HEK293 (cell line): ENCODE results near the gene TTC4.

ENCODE experiments used
- CTCF ChIA-PET: fragments of 350-600 bp; formaldehyde crosslinking; extraction: SDS; loops from one replicate; lab custom pipeline; 2021; ENCODE audit warnings: antibody characterized with exemption; lab: Yijun Ruan, JAX
- POLR2A ChIA-PET: fragments of 300-600 bp; formaldehyde crosslinking; extraction: SDS; loops from one replicate; lab custom pipeline; 2020; ENCODE audit warnings: antibody characterized with exemption, inconsistent platforms; lab: Yijun Ruan, JAX
- H3K27ac ChIP-seq: fragments of 200-500 bp; sonication (Bioruptor generic); 2 replicates; pipeline ENCODE4 v1.5.1; 2014; ENCODE audit warnings: low read depth, low read length, control low read depth, inconsistent platforms; ENCODE audit errors: extremely low read depth
- H3K36me3 ChIP-seq, 2 experiments: fragments of 200-500 bp in 1 of 2; sonication (Bioruptor generic) in 1 of 2; 1 replicate in 1 of 2; 2 replicates in 1 of 2; pipeline ENCODE4 v1.5.1; 2014 to 2017; ENCODE audit warnings: inconsistent platforms in 2 of 2, low read length in 2 of 2; ENCODE audit not compliant: control insufficient read depth in 2 of 2, insufficient read depth in 1 of 2
- H3K4me1 ChIP-seq: fragments of 200-500 bp; sonication (Bioruptor generic); 2 replicates; pipeline ENCODE4 v1.5.1; 2014; ENCODE audit warnings: mild to moderate bottlenecking, low read length, inconsistent platforms; ENCODE audit not compliant: control insufficient read depth, insufficient read depth
- H3K4me3 ChIP-seq: 2 replicates; pipeline ENCODE4 v1.5.1; 2011; ENCODE audit warnings: low read depth, mild to moderate bottlenecking, control low read depth, low read length, moderate library complexity
- H3K9me3 ChIP-seq: fragments of 200-500 bp; sonication (Bioruptor generic); 2 replicates; pipeline ENCODE4 v1.5.1; 2014; ENCODE audit warnings: low read depth, low read length, inconsistent platforms; ENCODE audit not compliant: control insufficient read depth, insufficient read depth
- ELK4 ChIP-seq: IDR thresholded peaks from 2 replicates; pipeline ENCODE4 v1.6.1; 2011; ENCODE audit warnings: mild to moderate bottlenecking, low read depth, low read length, borderline replicate concordance
- INSM2 ChIP-seq: fragments of 450-650 bp; formaldehyde crosslinking; IDR thresholded peaks from 2 replicates; pipeline ENCODE4 v1.5.1; 2016; ENCODE audit warnings: missing biosample characterization, missing genetic modification characterization
- KLF10 ChIP-seq: fragments of 450-650 bp; IDR thresholded peaks from 2 replicates; pipeline ENCODE4 v1.5.1; 2018; ENCODE audit warnings: missing biosample characterization, mild to moderate bottlenecking, missing genetic modification characterization
- KLF16 ChIP-seq: fragments of 450-650 bp; formaldehyde crosslinking; IDR thresholded peaks from 2 replicates; pipeline ENCODE4 v1.5.1; 2017; ENCODE audit warnings: missing biosample characterization, missing genetic modification characterization
- SALL2 ChIP-seq: fragments of 450-650 bp; formaldehyde crosslinking; IDR thresholded peaks from 2 replicates; pipeline ENCODE4 v1.5.0; 2017; ENCODE audit warnings: missing biosample characterization, mild to moderate bottlenecking, missing genetic modification characterization, borderline replicate concordance
- SETDB1 ChIP-seq: IDR thresholded peaks from one replicate; pipeline ENCODE4 v1.6.1; 2017; ENCODE audit warnings: mild to moderate bottlenecking, low read length, moderate library complexity, mixed read lengths; ENCODE audit not compliant: insufficient read length
- SP2 ChIP-seq: fragments of 450-650 bp; formaldehyde crosslinking; IDR thresholded peaks from 2 replicates; pipeline ENCODE4 v1.5.1; 2016; ENCODE audit warnings: missing biosample characterization, missing genetic modification characterization
- TSHZ1 ChIP-seq: fragments of 450-650 bp; formaldehyde crosslinking; IDR thresholded peaks from 2 replicates; pipeline ENCODE4 v1.5.1; 2016; ENCODE audit warnings: missing biosample characterization, missing genetic modification characterization, borderline replicate concordance
- YY2 ChIP-seq: fragments of 450-650 bp; formaldehyde crosslinking; IDR thresholded peaks from 2 replicates; pipeline ENCODE4 v1.5.1; 2016; ENCODE audit warnings: missing biosample characterization, missing genetic modification characterization
- ZNF121 ChIP-seq: fragments of 450-650 bp; formaldehyde crosslinking; IDR thresholded peaks from 2 replicates; pipeline ENCODE4 v1.5.1; 2016; ENCODE audit warnings: missing biosample characterization, missing genetic modification characterization
- ZNF146 ChIP-seq: fragments of 450-650 bp; formaldehyde crosslinking; IDR thresholded peaks from 2 replicates; pipeline ENCODE4 v1.5.1; 2016; ENCODE audit warnings: missing biosample characterization, missing genetic modification characterization
- ZNF169 ChIP-seq: fragments of 450-650 bp; formaldehyde crosslinking; IDR thresholded peaks from 2 replicates; pipeline ENCODE4 v1.5.1; 2016; ENCODE audit warnings: missing biosample characterization, missing genetic modification characterization
- ZNF174 ChIP-seq: fragments of 450-650 bp; formaldehyde crosslinking; IDR thresholded peaks from 2 replicates; pipeline ENCODE4 v1.5.0; 2017; ENCODE audit warnings: missing biosample characterization, mild to moderate bottlenecking, missing genetic modification characterization
- ZNF324 ChIP-seq: fragments of 450-650 bp; formaldehyde crosslinking; IDR thresholded peaks from 2 replicates; pipeline ENCODE4 v1.5.1; 2016; ENCODE audit warnings: missing biosample characterization, missing genetic modification characterization
- ZNF341 ChIP-seq: fragments of 450-650 bp; formaldehyde crosslinking; IDR thresholded peaks from 2 replicates; pipeline ENCODE4; 2016; ENCODE audit warnings: low read depth, missing biosample characterization, missing genetic modification characterization
- ZNF350 ChIP-seq: fragments of 450-650 bp; formaldehyde crosslinking; IDR thresholded peaks from 2 replicates; pipeline ENCODE4 v1.5.0; 2017; ENCODE audit warnings: missing biosample characterization, mild to moderate bottlenecking, missing genetic modification characterization
- ZNF366 ChIP-seq: fragments of 450-650 bp; formaldehyde crosslinking; conservative IDR thresholded peaks from 2 replicates; pipeline ENCODE4 v1.5.1; 2016; ENCODE audit warnings: missing biosample characterization, missing genetic modification characterization
- ZNF433 ChIP-seq: fragments of 450-650 bp; formaldehyde crosslinking; IDR thresholded peaks from 2 replicates; pipeline ENCODE4 v1.5.1; 2016; ENCODE audit warnings: missing biosample characterization, missing genetic modification characterization, low read depth
- ZNF529 ChIP-seq: fragments of 450-650 bp; formaldehyde crosslinking; IDR thresholded peaks from 2 replicates; pipeline ENCODE4 v1.5.1; 2017; ENCODE audit warnings: missing genetic modification characterization, missing biosample characterization; ENCODE audit not compliant: insufficient replicate concordance
- ZNF530 ChIP-seq: fragments of 450-650 bp; formaldehyde crosslinking; IDR thresholded peaks from 2 replicates; pipeline ENCODE4 v1.5.1; 2016; ENCODE audit warnings: low read depth, missing biosample characterization, missing genetic modification characterization
- ZSCAN16 ChIP-seq: fragments of 450-650 bp; formaldehyde crosslinking; IDR thresholded peaks from 2 replicates; pipeline ENCODE4 v1.5.1; 2016; ENCODE audit warnings: missing biosample characterization, missing genetic modification characterization
- ZSCAN23 ChIP-seq: fragments of 450-650 bp; formaldehyde crosslinking; IDR thresholded peaks from 2 replicates; pipeline ENCODE4 v1.5.1; 2016; ENCODE audit warnings: missing biosample characterization, missing genetic modification characterization

Gene TTC4

GRCh38 chr1:54784066-54784465 lies 68.4 kb downstream of the TTC4 start:
- TF ChIP-seq ZNF433 (no peak), YY2 (tag by site-specific recombination) (no peak), ZSCAN16 (tag by site-specific recombination) (no peak), ZNF350 (no peak), TSHZ1 (tag by site-specific recombination) (no peak), KLF16 (no peak), ZNF529 (tag by site-specific recombination) (no peak), ZNF324 (tag by site-specific recombination) (no peak), KLF10 (tag by site-specific recombination) (no peak)
- no peak overlapping the region for H3K27ac ChIP-seq
- no peaks in the 10 kb centered on the region for H3K9me3 ChIP-seq
- H3K4me3 ChIP-seq = no peak overlapping the region
- H3K36me3 ChIP-seq = no peaks in the 10 kb centered on the region
- H3K4me1 ChIP-seq = no peaks in the 10 kb centered on the region
- ChIA-PET CTCF (interaction anchor here (0.5 to 2.3 kb wide), 2 partner anchors 26 to 210 kb away, joined by 3 to 5 read pairs; no protein-coding TSS in a partner anchor), POLR2A (no interaction called here)

- H3K9me3 ChIP-seq = no peaks in the 10 kb centered on the region
- H3K36me3 ChIP-seq = no peaks in the 10 kb centered on the region
- H3K4me3 ChIP-seq = no peak overlapping the region
- H3K4me1 ChIP-seq = no peaks in the 10 kb centered on the region
- CTCF ChIA-PET = no interaction called here
- no peak overlapping the region for H3K27ac ChIP-seq
- TF ChIP-seq ZNF174 (tag by site-specific recombination) = no peak
- TF ChIP-seq, all 188 proteins: peak for 0
- POLR2A ChIA-PET = no interaction called here
Measured at GRCh38 chr1:54786778-54787177, 71.1 kb downstream of the TTC4 start.

- Histone ChIP-seq H3K27ac (no peak overlapping the region), H3K4me1 (no peaks in the 10 kb centered on the region), H3K4me3 (no peak overlapping the region), H3K36me3 (no peaks in the 10 kb centered on the region), H3K9me3 (no peaks in the 10 kb centered on the region)
- ChIA-PET CTCF (no interaction called here), POLR2A (no interaction called here)
- no peak for TF ChIP-seq ZNF341 (tag by site-specific recombination)
- TF ChIP-seq ZNF121 (tag by site-specific recombination) = no peak
- no peak for TF ChIP-seq ZNF169 (tag by site-specific recombination)
- TF ChIP-seq ZNF146 (tag by site-specific recombination) = no peak
- no peak for TF ChIP-seq ZNF366 (tag by site-specific recombination)
- no peak for TF ChIP-seq SALL2 (tag by site-specific recombination)
- TF ChIP-seq ZSCAN23 (tag by site-specific recombination) = no peak
- TF ChIP-seq ELK4 = no peak
- TF ChIP-seq ZNF530 (tag by site-specific recombination) = no peak
- no peak for TF ChIP-seq SP2 (tag by site-specific recombination)
- no peak for TF ChIP-seq INSM2 (tag by site-specific recombination)
- TF ChIP-seq SETDB1 = no peak
Measured at GRCh38 chr1:54787604-54788003, 71.9 kb downstream of the TTC4 start.
